ENCODE results near the gene FIGLA.

FIGLA gene

DNA sequence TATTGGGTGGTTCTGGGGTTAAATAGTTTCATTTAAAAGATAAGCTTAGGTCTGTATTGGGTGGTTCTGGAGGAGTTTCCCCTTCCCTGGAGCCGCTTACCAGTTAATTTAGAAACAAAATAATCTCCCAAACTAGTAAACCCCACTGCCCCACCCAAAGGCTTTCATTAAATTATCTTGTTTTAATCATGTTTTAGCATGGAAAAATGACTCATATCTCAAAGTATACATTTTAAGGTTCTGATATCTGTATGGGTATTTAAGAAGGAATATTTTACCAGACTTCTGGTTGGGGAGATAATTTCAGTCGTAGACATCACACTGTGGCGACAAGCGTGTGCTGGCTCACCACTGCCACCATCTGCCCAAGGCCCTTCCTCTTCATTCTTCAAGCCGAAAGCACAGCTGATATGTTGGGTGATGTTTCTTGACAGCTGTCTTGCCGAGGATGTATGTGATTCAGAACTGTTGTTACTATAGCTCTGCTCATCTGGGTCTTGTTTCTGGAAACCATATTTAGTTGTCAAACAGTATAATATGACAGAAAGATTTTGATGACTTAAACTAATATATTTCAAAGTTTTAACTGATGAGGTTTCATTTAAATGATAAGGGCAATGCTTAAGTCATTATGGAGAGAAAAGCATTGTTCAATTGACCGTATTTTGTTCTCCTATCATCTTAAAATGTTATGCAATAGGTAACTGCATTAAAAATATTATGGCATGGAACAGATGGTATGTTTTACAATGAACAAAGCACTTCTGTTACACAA lies 5.1 kb downstream of the FIGLA start:
- TF ChIP-seq, protein P1, sequence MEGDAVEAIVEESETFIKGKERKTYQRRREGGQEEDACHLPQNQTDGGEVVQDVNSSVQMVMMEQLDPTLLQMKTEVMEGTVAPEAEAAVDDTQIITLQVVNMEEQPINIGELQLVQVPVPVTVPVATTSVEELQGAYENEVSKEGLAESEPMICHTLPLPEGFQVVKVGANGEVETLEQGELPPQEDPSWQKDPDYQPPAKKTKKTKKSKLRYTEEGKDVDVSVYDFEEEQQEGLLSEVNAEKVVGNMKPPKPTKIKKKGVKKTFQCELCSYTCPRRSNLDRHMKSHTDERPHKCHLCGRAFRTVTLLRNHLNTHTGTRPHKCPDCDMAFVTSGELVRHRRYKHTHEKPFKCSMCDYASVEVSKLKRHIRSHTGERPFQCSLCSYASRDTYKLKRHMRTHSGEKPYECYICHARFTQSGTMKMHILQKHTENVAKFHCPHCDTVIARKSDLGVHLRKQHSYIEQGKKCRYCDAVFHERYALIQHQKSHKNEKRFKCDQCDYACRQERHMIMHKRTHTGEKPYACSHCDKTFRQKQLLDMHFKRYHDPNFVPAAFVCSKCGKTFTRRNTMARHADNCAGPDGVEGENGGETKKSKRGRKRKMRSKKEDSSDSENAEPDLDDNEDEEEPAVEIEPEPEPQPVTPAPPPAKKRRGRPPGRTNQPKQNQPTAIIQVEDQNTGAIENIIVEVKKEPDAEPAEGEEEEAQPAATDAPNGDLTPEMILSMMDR (IDR thresholded peaks at IDR 0.05; ENCODE audit: low read depth, low read length, poor library complexity, severe bottlenecking) = peak; percentile 61
- no peak for TF ChIP-seq EZH2phosphoT487 (IDR thresholded peaks at IDR 0.05; ENCODE audit: borderline replicate concordance, low read length)
- no peaks in the 10 kb centered on the region for H3K9me2 ChIP-seq (replicated peaks; ENCODE audit: control insufficient read depth, low read length)
- H3K4me2 ChIP-seq (ENCODE audit: low read length) = no peak overlapping the region
- no peaks in the 10 kb centered on the region for H3F3A ChIP-seq (ENCODE audit: control insufficient read depth, insufficient read depth)
- H3K27me3 ChIP-seq (ENCODE audit: control insufficient read depth, low read length) = peaks cover 18% of the 10 kb centered on the region
- H3K27ac ChIP-seq (ENCODE audit: low read depth, low read length) = no peak overlapping the region
- H3K9me3 ChIP-seq (ENCODE audit: control insufficient read depth, insufficient read depth, low read length) = no peaks in the 10 kb centered on the region
- no peaks in the 10 kb centered on the region for H3K36me3 ChIP-seq (ENCODE audit: control insufficient read depth, low read length)
- H3K79me2 ChIP-seq (ENCODE audit: control insufficient read depth, low read length) = no peaks in the 10 kb centered on the region
- H3K4me3 ChIP-seq (ENCODE audit: low read length) = no peak overlapping the region
- no peaks in the 10 kb centered on the region for H4K20me1 ChIP-seq (ENCODE audit: control insufficient read depth, insufficient read depth, low read depth, low read length)
- no peaks in the 10 kb centered on the region for H3K4me1 ChIP-seq (ENCODE audit: control insufficient read depth, low read length)

DNA sequence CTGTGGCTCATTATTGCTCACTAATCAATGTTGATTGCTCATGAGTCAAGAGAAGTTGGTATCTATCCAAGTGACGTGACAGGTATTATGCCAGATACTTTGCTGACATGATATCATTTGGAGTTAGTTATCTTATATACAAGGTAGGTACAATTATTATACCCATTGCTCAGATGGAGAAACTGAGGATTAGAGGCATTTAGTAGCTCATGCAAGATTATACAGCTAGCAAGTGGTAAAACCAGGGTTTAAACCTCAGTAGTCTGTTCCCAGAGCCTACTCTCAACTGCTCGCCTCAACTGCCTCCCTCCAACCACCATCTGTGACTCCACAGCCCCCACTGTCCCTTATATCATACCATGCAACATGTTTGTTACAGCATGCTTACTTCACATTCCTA lies 6.1 kb downstream of the FIGLA start:
- Histone ChIP-seq H3K4me2 (ENCODE audit: low read length) (no peak overlapping the region), H3K27ac (ENCODE audit: low read depth, low read length) (no peak overlapping the region), H4K20me1 (ENCODE audit: control insufficient read depth, insufficient read depth, low read depth, low read length) (no peaks in the 10 kb centered on the region), H3K27me3 (ENCODE audit: control insufficient read depth, low read length) (peaks cover 16% of the 10 kb centered on the region), H3K4me3 (ENCODE audit: low read length) (no peak overlapping the region), H3K4me1 (ENCODE audit: control insufficient read depth, low read length) (no peaks in the 10 kb centered on the region), H3K79me2 (ENCODE audit: control insufficient read depth, low read length) (no peaks in the 10 kb centered on the region), H3K36me3 (ENCODE audit: control insufficient read depth, low read length) (no peaks in the 10 kb centered on the region), H3K9me2 (replicated peaks; ENCODE audit: control insufficient read depth, low read length) (no peaks in the 10 kb centered on the region), H3K9me3 (ENCODE audit: control insufficient read depth, insufficient read depth, low read length) (no peaks in the 10 kb centered on the region), H3F3A (ENCODE audit: control insufficient read depth, insufficient read depth) (no peaks in the 10 kb centered on the region)
- no peak for TF ChIP-seq EZH2phosphoT487 (IDR thresholded peaks at IDR 0.05; ENCODE audit: borderline replicate concordance, low read length)
- TF ChIP-seq, protein P1 (IDR thresholded peaks at IDR 0.05; ENCODE audit: low read depth, low read length, poor library complexity, severe bottlenecking) = no peak

DNA sequence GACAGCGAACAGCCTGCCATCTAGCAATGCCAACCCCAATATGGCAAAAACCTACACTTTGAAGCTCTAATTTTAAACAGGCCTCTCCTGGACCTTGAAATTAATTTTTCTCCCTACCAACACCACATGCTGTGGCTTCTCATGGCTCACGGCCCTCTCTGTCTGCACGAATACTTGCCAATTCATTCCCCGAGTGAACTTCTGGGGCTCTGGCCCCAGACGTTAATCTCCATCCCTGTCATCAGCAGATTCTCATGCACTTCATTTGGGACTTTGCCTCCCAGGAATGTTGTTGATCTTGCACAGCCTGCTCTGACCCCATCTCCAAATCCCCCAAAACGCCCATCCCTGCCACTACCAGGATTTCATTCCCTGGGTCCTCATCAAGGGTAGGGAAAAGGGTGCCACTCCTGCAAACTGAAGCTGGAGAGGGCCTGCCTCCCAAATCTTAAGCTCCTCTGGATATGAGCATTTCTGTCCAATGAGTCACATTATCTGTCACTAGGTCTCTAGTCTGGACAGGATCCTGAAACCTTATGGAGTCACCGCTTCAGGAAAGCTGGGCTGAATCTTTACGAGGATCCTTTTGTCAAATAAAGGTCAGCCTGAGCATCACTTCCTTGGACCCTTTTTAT lies 10.4 kb downstream of the FIGLA start:
- no peak for TF ChIP-seq EZH2phosphoT487 (IDR thresholded peaks at IDR 0.05; ENCODE audit: borderline replicate concordance, low read length)
- TF ChIP-seq, protein P1 (IDR thresholded peaks at IDR 0.05; ENCODE audit: low read depth, low read length, poor library complexity, severe bottlenecking) = no peak
- Histone ChIP-seq H3K9me2 (replicated peaks; ENCODE audit: control insufficient read depth, low read length) (no peaks in the 10 kb centered on the region), H3K79me2 (ENCODE audit: control insufficient read depth, low read length) (no peaks in the 10 kb centered on the region), H3K27me3 (ENCODE audit: control insufficient read depth, low read length) (peaks cover 5% of the 10 kb centered on the region), H3K27ac (ENCODE audit: low read depth, low read length) (no peak overlapping the region), H3K9me3 (ENCODE audit: control insufficient read depth, insufficient read depth, low read length) (no peaks in the 10 kb centered on the region), H3K4me1 (ENCODE audit: control insufficient read depth, low read length) (no peaks in the 10 kb centered on the region), H3F3A (ENCODE audit: control insufficient read depth, insufficient read depth) (no peaks in the 10 kb centered on the region), H3K36me3 (ENCODE audit: control insufficient read depth, low read length) (no peaks in the 10 kb centered on the region), H3K4me3 (ENCODE audit: low read length) (no peak overlapping the region), H4K20me1 (ENCODE audit: control insufficient read depth, insufficient read depth, low read depth, low read length) (no peaks in the 10 kb centered on the region), H3K4me2 (ENCODE audit: low read length) (no peak overlapping the region)

All from DOHH2 (cell line).